ENCODE data around the gene VRK3. TPM values are rescaled to one million over a fixed set of nuclear protein-coding genes. Genes with fewer than 3 reads are reported as not detected.

Gene VRK3
- 23.8 and 23.9 TPM in 2 replicates for total RNA-seq

GRCh38 chr19:50025022-50025793 is at the start of gene VRK3:
VRK3 (minus strand) TSS chr19:50025372; CDS start chr19:50016162, 9,210 bp downstream.

DNA sequence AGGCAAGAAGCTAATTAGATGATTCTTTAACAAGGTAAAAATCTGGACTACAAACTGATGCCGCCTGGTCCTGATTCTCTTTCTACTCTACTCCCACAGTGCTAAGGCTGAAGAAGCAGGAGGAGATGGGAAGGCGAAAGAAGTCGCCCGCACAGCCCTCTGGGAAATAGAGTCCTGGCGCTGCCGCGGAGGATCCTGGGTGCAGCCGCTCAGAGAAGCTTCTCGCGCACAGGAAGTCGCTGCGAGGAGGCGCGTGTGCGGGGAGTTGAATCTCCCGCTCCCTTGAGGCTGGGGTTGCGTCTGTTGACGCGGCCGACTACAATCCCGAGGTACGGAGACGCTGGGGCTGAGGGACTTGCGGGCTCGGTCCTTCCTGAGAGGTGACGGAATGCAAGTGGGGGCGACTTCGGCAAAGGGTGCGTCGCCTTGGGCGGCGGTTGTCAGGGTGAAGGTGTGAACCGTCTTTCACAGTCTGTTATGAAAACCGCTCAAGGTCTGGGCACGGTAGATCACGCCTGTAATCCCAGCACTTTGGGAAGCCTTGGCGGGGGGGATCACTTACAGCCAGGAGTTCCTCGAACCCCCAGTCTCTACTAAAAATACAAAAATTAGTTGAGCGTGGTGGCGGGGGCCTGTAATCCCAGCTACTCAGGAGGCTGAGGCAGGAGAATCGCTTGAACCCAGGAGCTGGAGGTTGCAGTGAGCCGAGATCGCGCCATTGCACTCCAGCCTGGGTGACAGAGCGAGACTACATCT is 800 bp upstream of the VRK3 start, which contains the start of gene ZNF473:
ZNF473 (plus strand) TSS at position 212 of the 756 bp plus-strand sequence. CDS start 5,078 bp downstream, outside the sequence.

GRCh38 chr19:49960980-49961379 is 64.2 kb downstream of the VRK3 start, which contains the start of gene SIGLEC11:
SIGLEC11 (minus strand) TSS chr19:49961172; CDS start chr19:49961081, 91 bp downstream.

DNA sequence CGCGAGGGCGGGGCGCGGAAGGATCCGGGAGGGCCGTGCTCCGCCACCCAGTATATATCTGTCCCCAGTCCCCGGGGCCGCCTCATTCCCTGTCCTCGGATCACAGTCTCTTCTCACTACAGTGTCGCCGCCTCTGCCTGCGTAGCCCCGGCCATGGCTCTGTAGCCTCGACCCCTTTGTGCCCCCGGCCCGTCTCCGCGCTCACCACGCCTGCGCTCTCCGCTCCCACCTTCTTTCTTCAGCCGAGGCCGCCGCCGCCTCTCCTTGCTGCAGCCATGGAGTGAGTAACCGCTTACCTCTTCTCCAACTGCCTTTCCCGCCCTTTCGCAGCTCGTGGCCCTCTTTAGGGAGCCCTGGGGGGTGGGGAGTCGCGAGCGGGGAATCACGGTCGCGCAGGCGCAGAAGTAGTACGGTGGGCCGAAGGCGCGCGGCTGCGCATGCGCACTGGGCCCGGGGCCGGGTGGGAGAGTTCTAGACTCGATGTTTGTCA is 96.0 kb downstream of the VRK3 start, which contains the start of the genes ATF5 and NUP62:
ATF5 (plus strand) TSS at position 85 of the 490 bp plus-strand sequence. CDS start 1,646 bp downstream, outside the sequence.
NUP62 (minus strand) TSS at position 384 of the 490 bp plus-strand sequence. CDS start 19,697 bp downstream, outside the sequence.

Other genes with a start within 250 kb of the VRK3 start
- 11.8 and 15.2 TPM in 2 replicates for gene FUZ, start 212.1 kb downstream of the VRK3 start, total RNA-seq
- gene MED25, start 207.1 kb downstream of the VRK3 start, total RNA-seq = 18.8 and 21.6 TPM in 2 replicates
- 37.2 and 42.2 TPM in 2 replicates for gene PTOV1, start 174.2 kb downstream of the VRK3 start, total RNA-seq
- 28.5 and 32.5 TPM in 2 replicates for gene PNKP, start 157.8 kb downstream of the VRK3 start, total RNA-seq
- gene AKT1S1, start 148.0 kb downstream of the VRK3 start, total RNA-seq = 10.9 and 14.0 TPM in 2 replicates
- gene TBC1D17, start 147.7 kb downstream of the VRK3 start, total RNA-seq = 10.6 and 14.2 TPM in 2 replicates
- 0.65 and 1.6 TPM in 2 replicates for gene IL4I1, start 128.5 kb downstream of the VRK3 start, total RNA-seq
- 9.1 and 11.5 TPM in 2 replicates for gene ATF5, start 96.2 kb downstream of the VRK3 start, total RNA-seq
- 27.8 and 28.0 TPM in 2 replicates for gene NUP62, start 95.9 kb downstream of the VRK3 start, total RNA-seq
- gene SIGLEC11, start 64.2 kb downstream of the VRK3 start, total RNA-seq = not detected in 2 replicates
- 8.6 and 9.0 TPM in 2 replicates for gene ZNF473, start 633 bp upstream of the VRK3 start, total RNA-seq
- not detected in 2 replicates for gene IZUMO2, start 137.9 kb upstream of the VRK3 start, total RNA-seq
- gene MYH14, start 178.2 kb upstream of the VRK3 start, total RNA-seq = 0.32 and 0.65 TPM in 2 replicates